ENCODE results near the gene TYK2.

The TYK2 gene

DNA sequence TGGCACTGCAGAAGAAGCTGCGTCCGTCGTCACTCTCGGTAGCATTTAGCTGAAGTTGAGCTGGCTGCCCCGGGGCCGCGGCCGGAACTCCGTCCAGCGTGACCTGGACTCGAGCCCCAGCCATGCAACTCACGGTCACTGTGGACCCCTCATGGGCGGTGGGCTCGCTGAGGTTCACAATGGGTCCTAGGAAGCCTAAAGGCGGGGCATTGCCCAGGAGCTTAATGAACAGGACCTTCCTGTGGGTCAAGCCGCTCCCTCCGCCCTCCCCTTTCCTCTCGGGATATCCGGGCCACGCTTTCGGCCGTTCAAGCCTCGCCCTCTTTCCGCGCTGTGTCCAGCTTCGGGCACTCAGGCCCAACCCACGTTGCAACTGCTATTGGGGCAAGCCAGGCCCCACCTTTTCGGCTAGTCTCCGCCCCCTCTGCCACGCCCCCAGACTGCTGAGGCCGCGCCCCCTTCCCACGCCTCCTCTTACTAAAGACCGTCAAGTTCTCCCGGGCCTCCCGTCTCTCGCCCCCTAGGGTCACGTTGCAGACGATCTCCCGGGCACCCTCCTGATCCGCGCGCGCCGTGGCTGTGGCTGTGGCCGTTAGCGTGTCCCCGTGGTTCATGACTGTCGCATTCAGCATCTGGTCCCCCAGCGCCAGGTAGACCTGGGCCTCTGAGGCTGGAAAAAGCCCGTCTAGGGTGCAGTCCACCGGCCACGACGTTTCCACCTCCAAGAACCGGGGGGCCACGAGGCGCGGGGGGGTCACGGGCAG is 45.6 kb downstream of the TYK2 start:
- peak; percentile 76 for DNase-seq (ENCODE audit: low read depth, low spot score)

DNA sequence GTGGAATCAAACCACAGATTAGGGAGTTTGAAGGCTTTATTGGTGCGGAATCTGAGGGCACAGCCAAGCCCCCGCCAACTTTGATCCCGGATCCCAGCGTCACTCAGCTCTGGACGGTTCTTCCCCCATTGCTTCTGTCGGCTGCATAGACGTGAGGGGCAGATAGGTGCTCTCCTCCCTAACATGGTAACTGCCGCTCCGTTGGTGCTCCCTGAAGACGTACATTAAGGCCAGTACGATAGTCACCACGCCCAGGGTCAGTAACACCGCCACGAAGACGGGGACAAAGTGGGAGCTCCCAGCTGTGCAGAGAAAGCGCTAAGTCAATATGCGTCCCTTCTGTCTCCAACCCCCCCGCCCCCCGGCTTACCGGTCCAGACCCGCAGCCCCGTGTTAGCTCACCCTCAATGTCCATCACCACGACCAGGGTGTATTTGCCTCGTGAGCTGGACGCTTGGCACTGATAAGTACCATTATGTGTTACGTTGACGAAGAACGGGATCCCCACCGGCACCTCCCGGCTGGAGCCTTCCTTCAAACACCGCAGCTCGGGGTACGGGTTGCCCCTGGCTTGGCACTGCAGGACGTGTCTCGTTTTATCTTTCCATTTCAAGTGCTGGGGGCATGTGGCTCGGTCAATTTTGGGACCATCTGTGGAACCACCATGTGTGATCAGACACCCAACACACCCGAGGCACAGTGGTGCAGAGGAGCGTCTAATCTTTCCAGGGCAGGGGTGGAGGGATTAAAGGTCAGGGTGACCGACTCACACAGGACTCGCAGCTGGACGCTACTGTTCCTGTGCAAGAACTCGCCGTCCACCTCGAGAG is 46.4 kb downstream of the TYK2 start:
- DNase-seq (ENCODE audit: low read depth, low spot score), result no peak

DNA sequence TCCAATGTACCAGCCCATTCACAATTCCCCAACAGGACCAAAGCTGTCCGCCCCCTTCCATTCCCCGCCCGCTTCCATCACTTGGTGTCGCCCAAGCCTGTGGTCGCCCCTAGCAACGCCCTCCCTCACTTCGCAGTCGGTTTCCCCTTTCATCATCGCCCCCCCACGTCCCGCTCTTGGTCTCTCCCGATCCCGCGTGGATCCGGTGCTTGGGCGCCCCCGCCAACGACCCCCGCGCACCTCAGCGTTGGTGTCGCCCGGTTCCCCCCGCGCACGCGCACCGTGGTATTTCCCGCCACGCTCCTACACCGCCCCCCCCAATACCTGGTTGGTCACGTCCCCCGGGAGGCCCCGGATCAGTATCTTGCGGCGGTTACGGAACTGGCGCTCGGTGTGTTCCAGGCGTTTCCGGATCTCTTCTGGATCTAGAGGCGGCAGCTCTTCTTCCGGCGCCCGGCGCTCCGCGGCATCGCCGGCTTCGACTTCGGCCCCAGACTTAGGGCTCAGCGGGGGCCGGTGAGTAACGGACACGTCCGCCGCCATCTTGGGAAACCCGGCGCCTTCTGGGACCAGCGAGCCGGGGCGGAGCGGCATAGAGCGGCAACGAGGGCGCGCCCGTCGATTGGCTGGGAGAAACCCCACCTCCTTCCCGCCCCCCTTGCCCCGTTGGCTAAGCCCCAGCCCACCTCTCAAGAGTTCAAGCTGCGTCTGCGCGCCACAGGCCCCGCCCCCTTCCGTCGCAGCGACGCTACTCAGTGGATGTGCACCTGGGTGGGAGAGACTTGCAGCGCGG is 47.2 kb downstream of the TYK2 start, which contains the start of gene RAVER1:
Gene RAVER1, minus strand, starts transcription at position 565 of the 793 bp plus-strand sequence. Its CDS starts 22 bp downstream, at position 543.
- peak; percentile 92 for DNase-seq (ENCODE audit: low read depth, low spot score)

DNA sequence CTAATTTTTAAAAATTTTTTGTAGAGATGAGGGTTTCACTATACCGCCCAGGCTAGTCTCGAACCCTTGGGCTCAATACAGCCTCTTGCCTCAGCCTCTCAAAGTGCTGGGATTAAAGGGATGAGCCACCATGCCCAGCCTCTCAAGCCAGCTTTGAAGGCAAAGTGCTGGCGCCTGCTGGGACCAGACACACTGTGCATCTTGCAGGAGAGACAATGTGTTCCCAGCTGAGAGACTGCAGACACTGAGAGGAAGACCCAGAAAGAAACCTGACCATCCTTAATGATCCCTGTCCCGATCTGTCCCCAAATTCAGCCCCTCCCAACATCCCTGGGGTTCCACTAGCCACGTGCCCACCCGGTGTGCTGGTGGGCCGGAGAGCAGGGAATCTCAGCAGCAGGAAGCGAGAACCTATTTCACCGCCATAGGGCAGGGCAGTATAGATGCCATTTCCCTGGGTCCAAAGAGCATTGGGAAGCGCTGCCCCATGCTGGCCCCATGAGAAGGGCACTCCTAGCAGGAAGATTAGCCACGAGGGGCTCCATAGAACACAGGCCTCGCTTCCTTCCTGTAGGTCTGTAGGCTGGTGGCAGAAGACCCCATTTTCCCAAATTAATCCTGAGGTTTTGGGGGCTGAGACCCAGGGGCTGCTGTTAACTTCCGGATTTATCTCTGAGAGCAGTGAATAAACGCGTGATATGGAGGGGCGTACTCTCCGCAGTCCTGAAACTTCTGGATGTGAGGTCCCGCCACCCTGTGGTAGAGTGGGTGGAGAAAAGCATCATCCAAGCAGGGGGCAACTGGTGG is 48.0 kb downstream of the TYK2 start:
- no peak for DNase-seq (ENCODE audit: low read depth, low spot score)

DNA sequence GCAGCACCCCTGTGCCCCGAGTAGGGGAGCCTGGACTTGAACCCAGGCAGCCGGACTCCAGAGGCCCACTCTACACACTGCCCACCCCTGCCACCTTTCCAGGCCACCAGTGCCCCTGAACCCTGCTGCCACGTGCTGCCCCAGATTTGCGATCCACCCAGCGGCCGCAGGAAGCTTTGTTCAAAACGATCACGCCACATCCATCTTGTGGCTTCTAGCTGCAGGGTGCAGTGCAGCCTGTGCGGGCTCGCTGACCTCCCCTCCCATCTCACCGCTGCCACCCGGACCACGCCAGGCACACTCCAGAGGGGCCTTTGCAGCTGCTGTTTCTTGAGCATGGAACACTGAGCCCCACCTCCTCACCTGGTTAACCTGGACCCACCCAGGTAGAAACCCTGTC is 50.8 kb downstream of the TYK2 start:
- no peak for DNase-seq (ENCODE audit: low read depth, low spot score)

DNA sequence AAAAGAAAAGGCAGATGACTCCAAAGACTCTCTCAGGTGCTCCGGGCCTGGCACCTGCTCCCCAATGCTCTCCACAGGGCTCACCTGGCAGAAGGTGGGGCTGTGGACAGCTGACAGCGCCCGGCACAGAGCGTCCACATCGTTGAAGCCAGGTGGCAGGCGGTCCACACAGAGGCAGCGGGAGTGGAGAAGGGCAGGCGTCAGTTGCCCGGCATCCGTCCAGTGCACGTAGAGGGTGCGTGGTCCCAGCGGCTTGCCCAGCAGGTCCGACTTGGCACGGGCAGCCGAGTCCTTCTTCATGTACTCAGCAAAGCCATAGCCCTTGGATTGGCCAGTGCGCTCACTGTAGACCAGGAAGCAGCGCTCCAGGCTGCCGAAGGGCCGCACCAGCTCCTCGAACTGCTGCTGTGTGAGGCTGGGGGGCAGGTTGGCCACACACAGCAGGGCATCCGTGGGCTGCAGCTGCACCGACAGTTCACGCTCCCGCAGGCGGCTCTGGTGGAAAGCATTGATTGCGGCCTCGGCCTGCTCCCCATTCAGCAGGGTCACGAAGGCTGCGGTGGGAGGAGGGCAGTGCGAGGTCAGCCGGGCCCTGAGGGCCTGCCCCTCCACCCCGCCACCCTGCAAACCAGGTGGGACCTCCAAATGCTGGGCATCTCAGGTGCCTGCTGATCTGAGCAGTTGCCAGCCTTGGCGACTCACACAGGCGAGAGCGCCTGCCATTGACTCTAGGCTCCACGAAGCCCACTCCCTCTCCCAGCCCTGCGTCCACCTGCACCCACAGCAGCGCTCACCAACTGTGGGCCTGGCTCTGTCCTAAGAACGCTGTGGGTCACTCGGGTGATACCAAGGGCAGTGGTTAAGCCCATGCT is 51.6 kb downstream of the TYK2 start:
- no peak for DNase-seq (ENCODE audit: low read depth, low spot score)

DNA sequence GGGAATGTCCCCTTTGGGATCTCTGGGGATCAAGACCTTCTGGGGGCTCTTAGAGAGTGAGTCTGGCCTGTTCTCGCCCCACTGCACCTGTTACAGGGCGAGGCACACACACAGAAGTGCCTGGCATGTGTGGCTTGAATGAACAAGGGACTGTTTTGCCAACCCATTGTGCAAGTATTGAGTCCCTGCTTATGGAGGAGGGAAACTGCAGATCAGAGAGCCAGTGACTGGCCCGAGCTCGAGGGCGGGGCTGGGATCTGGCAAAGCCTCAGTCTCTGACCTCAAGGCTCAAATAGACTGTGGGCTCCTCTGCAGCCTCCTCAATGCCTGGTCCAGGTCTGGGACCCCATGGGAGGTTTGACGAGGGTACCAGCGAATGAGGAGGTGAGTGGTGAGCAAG is 52.6 kb downstream of the TYK2 start:
- no peak for DNase-seq (ENCODE audit: low read depth, low spot score)

DNA sequence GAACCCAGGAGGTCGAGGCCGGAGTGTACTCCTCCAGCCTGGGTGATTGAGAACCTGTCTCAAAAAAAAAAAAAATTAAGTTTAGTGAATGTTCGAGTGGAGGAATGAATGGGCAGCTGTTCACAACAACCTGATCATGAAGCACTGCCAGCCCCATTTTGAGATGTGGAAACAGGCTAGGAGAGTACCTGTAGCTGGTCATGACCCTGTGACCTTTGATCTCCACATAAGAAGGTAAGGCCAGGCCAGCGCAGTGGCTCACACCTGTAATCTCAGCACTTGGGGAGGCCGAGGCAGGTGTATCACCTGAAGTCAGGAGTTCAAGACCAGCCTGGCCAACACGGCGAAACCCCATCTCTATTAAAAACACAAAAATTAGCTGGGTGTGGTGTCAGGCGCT is 54.6 kb downstream of the TYK2 start:
- no peak for DNase-seq (ENCODE audit: low read depth, low spot score)

DNA sequence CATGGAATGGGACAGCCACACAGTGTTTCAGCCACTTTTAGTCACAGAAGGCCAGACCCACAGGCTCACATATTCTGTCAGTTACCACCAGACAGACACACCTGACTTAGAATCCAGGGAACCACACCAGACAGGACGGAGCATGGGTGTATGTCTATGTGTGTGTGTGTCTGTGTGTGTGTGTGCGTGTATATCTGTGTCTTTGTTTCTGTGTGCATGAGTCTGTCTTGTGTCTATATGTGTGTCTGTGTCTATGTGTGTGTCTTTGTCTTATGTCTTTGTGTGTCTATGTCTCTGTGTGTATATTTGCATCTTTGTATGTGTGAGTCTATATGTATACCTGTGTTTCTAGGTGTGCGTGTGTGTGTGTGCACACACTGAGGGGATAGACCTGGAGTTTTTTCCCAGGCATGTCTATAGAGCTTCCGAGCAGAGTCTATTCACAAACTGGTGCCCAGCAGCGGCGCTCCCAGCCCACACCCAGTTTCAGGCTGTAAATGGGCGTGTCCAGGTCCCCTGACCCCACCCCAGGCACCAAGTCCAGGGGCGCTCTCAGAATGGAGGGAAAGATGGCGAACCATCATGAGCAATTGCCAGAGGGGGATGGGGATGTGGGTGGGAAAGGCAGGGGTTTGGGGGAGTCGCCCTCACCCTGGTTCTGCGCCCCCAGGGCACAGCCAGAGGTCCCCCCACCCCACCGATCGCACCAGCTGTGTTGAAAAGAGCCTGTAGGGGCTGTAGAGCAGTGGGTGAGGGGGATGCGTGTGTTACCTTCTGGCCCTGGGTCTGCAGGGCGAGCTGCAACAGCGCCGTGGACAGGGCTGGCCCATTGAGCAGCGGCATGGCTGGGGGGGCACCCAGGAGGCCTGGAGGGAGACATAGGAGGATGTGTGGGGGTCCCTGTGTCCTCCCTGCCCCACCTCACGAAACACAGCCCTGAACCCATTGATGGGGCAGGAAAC is 58.2 kb downstream of the TYK2 start:
- no peak for DNase-seq (ENCODE audit: low read depth, low spot score)

DNA sequence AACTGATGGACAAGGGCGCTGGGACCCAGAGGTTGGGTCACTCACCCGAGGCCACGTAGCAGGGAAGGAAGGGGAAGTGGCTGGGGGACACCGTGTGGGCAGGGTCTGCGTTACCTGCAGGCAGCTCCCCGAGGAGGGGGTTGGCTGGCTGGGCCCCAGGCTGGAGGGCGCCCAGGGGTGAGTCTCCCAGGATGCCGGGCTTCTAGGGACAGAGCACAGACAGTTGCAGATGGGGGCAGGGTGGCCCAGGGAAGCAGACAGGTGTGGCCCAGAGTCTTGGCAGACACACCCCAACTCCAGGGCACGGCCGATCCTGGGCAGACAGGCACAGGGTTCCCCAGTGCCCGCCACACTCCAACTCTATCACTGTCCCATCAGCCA is 59.0 kb downstream of the TYK2 start:
- DNase-seq (ENCODE audit: low read depth, low spot score), result no peak

DNA sequence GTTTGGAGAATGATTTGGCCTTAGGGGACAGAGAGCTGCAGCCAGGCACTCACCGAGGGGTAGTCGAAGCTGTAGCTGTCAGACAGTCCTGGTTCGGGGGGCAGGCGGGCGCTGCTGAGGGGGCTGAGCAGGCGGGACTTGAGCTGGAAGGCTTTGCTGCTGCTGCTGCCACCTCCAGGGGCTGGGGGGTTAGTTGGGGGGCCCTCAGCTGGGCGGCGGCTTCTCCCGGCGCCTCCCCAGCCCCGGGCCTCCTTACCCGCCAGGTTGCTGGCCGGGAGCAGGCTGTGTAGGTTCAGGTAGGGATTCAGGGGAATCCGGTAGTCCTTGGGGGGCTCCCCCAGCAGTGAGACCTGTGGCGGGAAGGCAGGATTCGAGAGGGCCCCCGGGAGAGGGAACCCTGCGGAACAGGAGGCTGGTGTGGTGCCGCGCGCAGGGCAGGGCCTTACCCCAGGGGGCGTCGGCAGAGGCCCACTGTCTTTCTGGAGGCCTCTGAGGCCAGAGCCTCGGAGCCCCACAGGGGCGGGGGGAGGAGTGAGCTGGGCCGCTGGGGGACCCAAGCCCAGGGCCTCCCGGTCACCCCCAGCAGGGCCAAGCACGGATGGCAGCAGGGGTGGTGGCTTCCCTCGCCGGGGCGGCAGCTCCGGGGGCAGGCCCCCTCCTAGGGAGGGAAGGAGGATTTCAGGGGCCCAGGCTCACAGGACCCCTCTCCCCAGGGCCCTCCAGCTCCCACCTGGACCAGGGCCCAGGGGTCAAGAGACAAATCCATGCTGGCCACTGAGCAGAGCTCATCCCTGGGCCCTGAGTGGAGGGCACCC is 59.6 kb downstream of the TYK2 start:
- DNase-seq (ENCODE audit: low read depth, low spot score), result no peak

DNA sequence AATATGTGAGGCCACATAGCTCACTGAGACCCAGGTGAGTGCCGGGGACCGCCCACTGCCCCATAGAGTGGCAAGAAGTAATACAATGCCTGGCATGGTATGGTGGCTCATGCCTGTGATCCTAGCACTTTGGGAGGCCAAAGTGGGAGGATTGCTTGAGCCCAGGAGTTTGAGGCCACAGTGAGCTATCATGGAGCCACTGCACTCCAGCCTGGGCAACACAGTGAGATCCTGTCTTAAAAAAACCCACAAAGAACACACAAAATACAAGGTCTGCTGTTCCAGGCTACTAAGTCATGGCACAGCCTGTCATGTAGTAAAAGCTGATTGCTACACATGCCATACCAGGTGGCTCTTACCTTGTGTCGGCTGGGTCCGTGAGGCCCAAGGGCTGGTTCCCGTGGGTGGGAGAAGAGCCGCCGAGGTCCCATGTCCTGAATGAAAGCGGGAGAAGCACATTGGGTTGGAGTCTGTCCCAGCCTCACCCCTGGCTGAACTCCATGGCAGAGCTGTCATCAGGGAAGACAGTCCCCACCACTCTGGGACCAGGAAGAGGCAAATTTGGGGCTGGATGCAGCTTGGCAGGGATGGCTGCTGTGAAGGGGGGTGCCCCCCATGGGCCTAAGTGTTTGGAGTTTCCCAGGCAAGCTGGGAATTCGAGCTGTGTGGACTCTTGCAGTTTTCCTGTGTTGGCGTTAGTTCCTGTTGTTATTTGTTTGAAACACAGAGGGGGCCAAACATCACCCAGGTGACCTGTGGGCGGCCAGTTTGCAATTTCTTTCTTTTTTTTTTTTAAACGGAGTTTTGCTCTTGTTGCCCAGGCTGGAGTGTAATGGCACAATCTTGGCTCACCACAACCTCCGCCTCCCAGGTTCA is 61.3 kb downstream of the TYK2 start:
- DNase-seq (ENCODE audit: low read depth, low spot score), result no peak

DNA sequence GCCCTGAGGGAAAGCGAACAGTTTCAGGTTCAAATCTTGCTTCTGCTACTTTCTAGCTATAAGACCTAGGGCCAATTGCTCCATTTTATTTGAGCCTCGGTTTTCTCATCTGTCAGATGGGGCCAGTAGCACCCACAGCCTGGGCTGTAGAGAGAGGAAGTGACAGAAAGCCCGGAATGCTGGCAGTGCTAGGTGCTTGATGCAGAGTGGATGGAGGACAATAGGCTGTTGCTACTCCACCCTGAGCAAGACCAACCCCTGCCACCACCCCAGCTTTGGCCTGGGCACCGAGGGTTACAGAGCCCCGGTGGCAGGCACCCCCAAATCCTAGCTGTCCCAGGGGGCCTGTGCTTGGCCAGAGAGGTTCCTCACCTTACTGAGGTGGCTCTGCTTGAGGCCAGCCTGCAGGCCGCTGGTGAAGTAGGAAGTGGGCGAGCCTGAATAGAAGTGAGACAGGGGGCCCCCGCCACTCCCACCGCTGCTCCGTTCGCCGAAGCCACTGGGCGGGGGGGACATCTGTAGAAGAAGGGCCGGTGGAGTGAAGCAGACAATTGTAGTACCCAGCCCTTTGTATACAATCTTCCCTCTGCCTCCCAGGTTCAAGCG is 62.4 kb downstream of the TYK2 start:
- no peak for DNase-seq (ENCODE audit: low read depth, low spot score)

DNA sequence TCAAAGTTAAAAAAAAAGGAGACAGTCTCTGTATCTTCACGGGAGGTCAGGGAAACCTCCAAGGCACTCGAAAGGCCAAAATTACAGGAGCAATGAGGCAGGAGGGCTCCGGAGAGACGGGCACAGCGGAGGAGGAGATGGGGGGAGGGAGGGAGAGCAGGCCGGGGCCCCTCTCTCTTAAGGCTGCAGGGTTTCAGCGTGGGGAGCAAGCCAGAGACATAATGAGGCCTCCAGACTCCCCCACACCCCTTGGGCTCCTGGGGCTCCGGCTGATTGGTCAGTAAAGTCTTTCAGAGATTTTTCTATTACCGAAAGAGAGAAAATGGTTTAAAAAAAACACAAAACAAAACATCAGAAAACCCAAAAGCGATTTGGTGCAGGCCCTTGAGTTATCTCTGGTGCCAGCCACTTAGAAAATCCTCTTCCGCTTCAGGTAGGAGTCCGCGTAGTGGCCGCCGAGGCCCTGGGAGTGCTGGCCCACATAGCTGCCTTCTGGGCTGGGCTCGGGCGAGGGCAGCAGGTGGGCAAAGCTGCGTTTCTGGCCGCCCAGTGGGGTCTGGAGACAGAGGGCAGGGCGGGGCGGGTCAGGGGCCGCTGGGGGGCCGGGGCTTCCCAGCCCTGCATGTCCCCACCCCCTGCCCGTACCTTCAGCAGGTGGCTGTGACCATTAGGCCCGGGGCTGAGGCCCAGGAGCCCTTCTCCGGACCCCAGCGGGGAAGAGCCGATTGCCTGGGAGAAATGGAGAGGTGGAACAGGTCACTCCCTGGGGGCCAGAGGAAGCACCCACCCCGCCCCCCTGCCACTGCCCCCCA is 63.1 kb downstream of the TYK2 start:
- DNase-seq (ENCODE audit: low read depth, low spot score), result no peak

DNA sequence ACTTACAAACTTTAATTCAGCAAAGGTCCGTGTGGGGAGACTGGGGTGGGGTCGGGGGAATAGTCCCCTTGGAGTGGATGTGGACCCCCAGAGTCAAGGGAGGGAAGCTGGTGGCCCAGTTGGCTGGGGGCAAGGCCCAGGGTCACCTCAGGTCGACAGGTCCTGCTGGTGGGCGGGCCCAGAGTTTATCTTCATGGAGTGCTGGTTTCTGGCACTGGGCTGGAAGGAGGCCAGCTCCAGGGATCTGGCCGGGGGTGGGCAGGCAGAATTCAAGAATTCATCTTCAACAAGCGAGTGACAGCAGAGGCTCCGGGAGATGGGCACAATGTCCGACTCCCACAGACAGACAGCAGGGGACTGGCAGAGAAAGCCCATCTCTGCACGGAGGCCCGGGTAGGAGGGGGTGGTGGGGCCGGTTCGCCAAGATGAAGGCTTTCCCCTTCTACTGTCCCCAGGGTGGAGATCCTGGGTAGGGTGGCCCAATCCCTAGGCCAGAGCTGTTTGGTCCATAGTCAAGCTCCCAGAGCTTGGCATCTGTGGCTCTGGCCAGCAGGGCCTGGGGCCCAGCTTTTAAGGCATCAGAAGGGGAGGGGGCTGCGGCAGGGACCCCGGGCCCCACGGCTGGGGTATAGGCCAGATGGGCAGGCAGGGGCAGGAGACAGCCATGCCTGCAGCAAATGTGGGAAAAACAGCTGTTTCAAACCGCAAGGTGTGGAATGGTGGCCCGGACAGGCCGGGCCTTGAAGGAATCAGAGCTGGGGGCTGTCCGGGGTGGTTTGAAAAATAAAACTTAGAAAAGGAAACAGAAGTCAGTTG is 63.9 kb downstream of the TYK2 start:
- DNase-seq (ENCODE audit: low read depth, low spot score), result no peak
